Measurements from ENCODE around the gene MT3.

MT3 gene

GRCh38 chr16:56632156-56632847 lies 43.0 kb downstream of the MT3 start, which contains the start of gene MT1M:
Gene MT1M (plus strand): TSS chr16:56632659. CDS start chr16:56632732, 73 bp downstream.
- DNase-seq: no peak

- no peak for DNase-seq
Measured at GRCh38 chr16:56632848-56633365, 43.6 kb downstream of the MT3 start.

- DNase-seq: no peak
Measured at GRCh38 chr16:56633535-56633934, 44.2 kb downstream of the MT3 start.

GRCh38 chr16:56634715-56635440 lies 45.5 kb downstream of the MT3 start:
- no peak for DNase-seq

GRCh38 chr16:56635441-56635967 lies 46.2 kb downstream of the MT3 start:
- no peak for DNase-seq

GRCh38 chr16:56636616-56637413 lies 47.5 kb downstream of the MT3 start:
- DNase-seq: no peak

GRCh38 chr16:56637814-56638750 lies 48.8 kb downstream of the MT3 start, which contains the start of gene MT1A:
Gene MT1A (plus strand): TSS chr16:56638666. CDS start chr16:56638739, 73 bp downstream.
- no peak for DNase-seq

GRCh38 chr16:56639045-56639444 lies 49.7 kb downstream of the MT3 start:
- DNase-seq: no peak

- DNase-seq: no peak
Measured at GRCh38 chr16:56640076-56640475, 50.7 kb downstream of the MT3 start.

All from NCI-H748 treated with DMSO at 0.1 percent for 48 hours (cell line).